Astrocyte (in vitro differentiated cells and primary cell): Measurements from ENCODE around the gene TDRKH.

ENCODE experiments used
- CTCF ChIP-seq: IDR thresholded peaks from 2 replicates; pipeline ENCODE4 v1.5.1; 2011; ENCODE audit warnings: low read depth, mild to moderate bottlenecking, inconsistent platforms, low read length, moderate library complexity; ENCODE audit not compliant: insufficient read depth
- EZH2 ChIP-seq: IDR thresholded peaks from 2 replicates; pipeline ENCODE4 v1.6.1; 2012; ENCODE audit warnings: mild to moderate bottlenecking, low read length, inconsistent platforms; ENCODE audit not compliant: insufficient read depth

GRCh38 chr1:151763990-151764389 is 26.3 kb downstream of the TDRKH start:
- TF ChIP-seq CTCF (no peak), EZH2 (no peak)
